GM23338 (cell line): ENCODE measurements around the gene RELN.

Source experiments
- CREB1 ChIP-seq: fragments of 250-450 bp; sonication (Bioruptor Pico); IDR thresholded peaks from 2 replicates; pipeline ENCODE4 v1.5.0; 2020; ENCODE audit warnings: low read depth, mild to moderate bottlenecking, moderate library complexity
- CTCF ChIP-seq, 2 experiments: fragments of 200-600 bp in 1 of 2; sonication (generic) in 1 of 2; conservative IDR thresholded peaks; 2 replicates each; pipeline versions ENCODE4 v1.5.1 to v1.6.1; 2016 to 2017; ENCODE audit warnings: antibody characterized with exemption in 2 of 2, low read depth in 2 of 2, mild to moderate bottlenecking in 2 of 2, moderate library complexity in 1 of 2
- ETS1 ChIP-seq: IDR thresholded peaks from 2 replicates; pipeline ENCODE4 v1.6.1; 2016; ENCODE audit warnings: antibody characterized with exemption
- EZH2 ChIP-seq: fragments of 200-600 bp; sonication (generic); IDR thresholded peaks from one replicate; pipeline ENCODE4 v1.8.0; 2017; ENCODE audit warnings: antibody characterized with exemption, mild to moderate bottlenecking, low read depth; ENCODE audit not compliant: unreplicated experiment
- EZH2phosphoT487 ChIP-seq: fragments of 200-600 bp; sonication (generic); IDR thresholded peaks from one replicate; pipeline ENCODE4 v1.8.1; 2018; ENCODE audit warnings: antibody characterized with exemption; ENCODE audit not compliant: unreplicated experiment
- JUNB ChIP-seq: IDR thresholded peaks from one replicate; pipeline ENCODE4 v1.6.1; 2016; ENCODE audit warnings: antibody characterized with exemption; ENCODE audit not compliant: unreplicated experiment
- NANOG ChIP-seq: IDR thresholded peaks from 2 replicates; pipeline ENCODE4 v1.6.1; 2016; ENCODE audit warnings: antibody characterized with exemption, borderline replicate concordance
- POLR2AphosphoS5 ChIP-seq: IDR thresholded peaks from 2 replicates; pipeline ENCODE4 v1.6.1; 2016; ENCODE audit warnings: antibody characterized with exemption, low read depth
- REST ChIP-seq: IDR thresholded peaks from one replicate; pipeline ENCODE4 v1.6.1; 2018; ENCODE audit warnings: antibody characterized with exemption; ENCODE audit not compliant: unreplicated experiment
- STAT1 ChIP-seq: IDR thresholded peaks from one replicate; pipeline ENCODE4 v1.6.1; 2016; ENCODE audit warnings: antibody characterized with exemption; ENCODE audit not compliant: unreplicated experiment
- ZNF114 ChIP-seq: fragments of 250-450 bp; sonication (Bioruptor Pico); IDR thresholded peaks from 2 replicates; pipeline ENCODE4 v1.5.0; 2020; ENCODE audit warnings: mild to moderate bottlenecking, moderate library complexity
- ZNF331 ChIP-seq: fragments of 250-450 bp; sonication (Bioruptor Pico); IDR thresholded peaks from 2 replicates; pipeline ENCODE4 v1.5.0; 2020; ENCODE audit warnings: low read depth, mild to moderate bottlenecking, moderate library complexity
- TF ChIP-seq, protein P1 (sequence below): fragments of 250-450 bp; sonication (Bioruptor Pico); IDR thresholded peaks from 2 replicates; pipeline ENCODE4 v1.5.0; 2020; ENCODE audit warnings: mild to moderate bottlenecking, moderate library complexity

DNA sequence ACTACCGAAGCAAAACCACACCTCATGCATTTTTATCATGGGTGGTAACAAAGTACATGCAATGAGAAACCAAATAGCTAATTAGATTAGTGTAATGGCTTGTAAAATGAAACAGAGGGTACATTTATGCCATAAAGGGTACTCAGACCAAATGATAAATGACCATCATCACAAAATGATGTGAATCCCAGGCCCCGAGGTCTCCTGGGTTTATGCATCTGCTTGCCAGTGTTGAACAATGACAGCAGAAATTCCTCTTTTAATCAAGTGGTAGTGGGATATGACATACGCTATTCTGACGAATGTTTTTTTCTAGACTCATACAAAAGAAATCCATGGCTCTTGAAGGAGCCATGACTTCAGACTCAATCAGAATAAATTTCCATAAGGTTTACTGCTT lies 293.9 kb downstream of the RELN start:
- TF ChIP-seq EZH2phosphoT487: no peak
- no peak for TF ChIP-seq CTCF (conservative IDR thresholded peaks at IDR 0.05; ENCODE audit: low read depth in 2 of 2)
- TF ChIP-seq EZH2: no peak
- TF ChIP-seq STAT1: no peak
- no peak for TF ChIP-seq REST
- TF ChIP-seq JUNB: no peak
- no peak for TF ChIP-seq CREB1
- no peak for TF ChIP-seq POLR2AphosphoS5
- TF ChIP-seq NANOG: no peak
- TF ChIP-seq ETS1: no peak
- TF ChIP-seq, protein P1, sequence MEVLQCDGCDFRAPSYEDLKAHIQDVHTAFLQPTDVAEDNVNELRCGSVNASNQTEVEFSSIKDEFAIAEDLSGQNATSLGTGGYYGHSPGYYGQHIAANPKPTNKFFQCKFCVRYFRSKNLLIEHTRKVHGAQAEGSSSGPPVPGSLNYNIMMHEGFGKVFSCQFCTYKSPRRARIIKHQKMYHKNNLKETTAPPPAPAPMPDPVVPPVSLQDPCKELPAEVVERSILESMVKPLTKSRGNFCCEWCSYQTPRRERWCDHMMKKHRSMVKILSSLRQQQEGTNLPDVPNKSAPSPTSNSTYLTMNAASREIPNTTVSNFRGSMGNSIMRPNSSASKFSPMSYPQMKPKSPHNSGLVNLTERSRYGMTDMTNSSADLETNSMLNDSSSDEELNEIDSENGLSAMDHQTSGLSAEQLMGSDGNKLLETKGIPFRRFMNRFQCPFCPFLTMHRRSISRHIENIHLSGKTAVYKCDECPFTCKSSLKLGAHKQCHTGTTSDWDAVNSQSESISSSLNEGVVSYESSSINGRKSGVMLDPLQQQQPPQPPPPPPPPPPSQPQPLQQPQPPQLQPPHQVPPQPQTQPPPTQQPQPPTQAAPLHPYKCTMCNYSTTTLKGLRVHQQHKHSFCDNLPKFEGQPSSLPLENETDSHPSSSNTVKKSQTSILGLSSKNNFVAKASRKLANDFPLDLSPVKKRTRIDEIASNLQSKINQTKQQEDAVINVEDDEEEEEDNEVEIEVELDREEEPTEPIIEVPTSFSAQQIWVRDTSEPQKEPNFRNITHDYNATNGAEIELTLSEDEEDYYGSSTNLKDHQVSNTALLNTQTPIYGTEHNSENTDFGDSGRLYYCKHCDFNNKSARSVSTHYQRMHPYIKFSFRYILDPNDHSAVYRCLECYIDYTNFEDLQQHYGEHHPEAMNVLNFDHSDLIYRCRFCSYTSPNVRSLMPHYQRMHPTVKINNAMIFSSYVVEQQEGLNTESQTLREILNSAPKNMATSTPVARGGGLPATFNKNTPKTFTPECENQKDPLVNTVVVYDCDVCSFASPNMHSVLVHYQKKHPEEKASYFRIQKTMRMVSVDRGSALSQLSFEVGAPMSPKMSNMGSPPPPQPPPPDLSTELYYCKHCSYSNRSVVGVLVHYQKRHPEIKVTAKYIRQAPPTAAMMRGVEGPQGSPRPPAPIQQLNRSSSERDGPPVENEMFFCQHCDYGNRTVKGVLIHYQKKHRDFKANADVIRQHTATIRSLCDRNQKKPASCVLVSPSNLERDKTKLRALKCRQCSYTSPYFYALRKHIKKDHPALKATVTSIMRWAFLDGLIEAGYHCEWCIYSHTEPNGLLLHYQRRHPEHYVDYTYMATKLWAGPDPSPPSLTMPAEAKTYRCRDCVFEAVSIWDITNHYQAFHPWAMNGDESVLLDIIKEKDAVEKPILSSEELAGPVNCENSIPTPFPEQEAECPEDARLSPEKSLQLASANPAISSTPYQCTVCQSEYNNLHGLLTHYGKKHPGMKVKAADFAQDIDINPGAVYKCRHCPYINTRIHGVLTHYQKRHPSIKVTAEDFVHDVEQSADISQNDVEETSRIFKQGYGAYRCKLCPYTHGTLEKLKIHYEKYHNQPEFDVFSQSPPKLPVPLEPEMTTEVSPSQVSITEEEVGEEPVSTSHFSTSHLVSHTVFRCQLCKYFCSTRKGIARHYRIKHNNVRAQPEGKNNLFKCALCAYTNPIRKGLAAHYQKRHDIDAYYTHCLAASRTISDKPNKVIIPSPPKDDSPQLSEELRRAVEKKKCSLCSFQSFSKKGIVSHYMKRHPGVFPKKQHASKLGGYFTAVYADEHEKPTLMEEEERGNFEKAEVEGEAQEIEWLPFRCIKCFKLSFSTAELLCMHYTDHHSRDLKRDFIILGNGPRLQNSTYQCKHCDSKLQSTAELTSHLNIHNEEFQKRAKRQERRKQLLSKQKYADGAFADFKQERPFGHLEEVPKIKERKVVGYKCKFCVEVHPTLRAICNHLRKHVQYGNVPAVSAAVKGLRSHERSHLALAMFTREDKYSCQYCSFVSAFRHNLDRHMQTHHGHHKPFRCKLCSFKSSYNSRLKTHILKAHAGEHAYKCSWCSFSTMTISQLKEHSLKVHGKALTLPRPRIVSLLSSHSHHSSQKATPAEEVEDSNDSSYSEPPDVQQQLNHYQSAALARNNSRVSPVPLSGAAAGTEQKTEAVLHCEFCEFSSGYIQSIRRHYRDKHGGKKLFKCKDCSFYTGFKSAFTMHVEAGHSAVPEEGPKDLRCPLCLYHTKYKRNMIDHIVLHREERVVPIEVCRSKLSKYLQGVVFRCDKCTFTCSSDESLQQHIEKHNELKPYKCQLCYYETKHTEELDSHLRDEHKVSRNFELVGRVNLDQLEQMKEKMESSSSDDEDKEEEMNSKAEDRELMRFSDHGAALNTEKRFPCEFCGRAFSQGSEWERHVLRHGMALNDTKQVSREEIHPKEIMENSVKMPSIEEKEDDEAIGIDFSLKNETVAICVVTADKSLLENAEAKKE (CRISPR knock-in tag): no peak
- no peak for TF ChIP-seq ZNF114 (CRISPR knock-in tag)
- no peak for TF ChIP-seq ZNF331 (CRISPR knock-in tag)
